Activated naive CD8-positive, alpha-beta T cell treated with anti-CD3 and anti-CD28 coated beads, Interleukin-2, amount 50 U/mL, for 24 hours (primary cell): ENCODE results near the gene KANSL1L.

Experiments
- ATAC-seq: fragments of 150-1000 bp; cut with Tn5 transposase; one replicate; pipeline ENCODE4 v1.10.0; 2021
- DNase-seq: peaks from one replicate; pipeline ENCODE4 v3.0.0; 2021
- H3K27ac Mint-ChIP-seq: one replicate; pipeline ENCODE4 v1.8.0; 2021; ENCODE audit warnings: mild to moderate bottlenecking, mixed read lengths
- H3K27me3 Mint-ChIP-seq: one replicate; pipeline ENCODE4 v1.8.0; 2021; ENCODE audit warnings: mixed read lengths
- H3K36me3 Mint-ChIP-seq: one replicate; pipeline ENCODE4 v1.8.0; 2021; ENCODE audit warnings: low read depth, mixed read lengths
- H3K4me1 Mint-ChIP-seq: one replicate; pipeline ENCODE4 v1.8.0; 2021; ENCODE audit warnings: mixed read lengths
- H3K4me3 Mint-ChIP-seq: one replicate; pipeline ENCODE4 v1.8.0; 2021; ENCODE audit warnings: mild to moderate bottlenecking, moderate library complexity, mixed read lengths
- H3K9me3 Mint-ChIP-seq: one replicate; pipeline ENCODE4 v1.8.0; 2021; ENCODE audit warnings: mixed read lengths

Gene KANSL1L

DNA sequence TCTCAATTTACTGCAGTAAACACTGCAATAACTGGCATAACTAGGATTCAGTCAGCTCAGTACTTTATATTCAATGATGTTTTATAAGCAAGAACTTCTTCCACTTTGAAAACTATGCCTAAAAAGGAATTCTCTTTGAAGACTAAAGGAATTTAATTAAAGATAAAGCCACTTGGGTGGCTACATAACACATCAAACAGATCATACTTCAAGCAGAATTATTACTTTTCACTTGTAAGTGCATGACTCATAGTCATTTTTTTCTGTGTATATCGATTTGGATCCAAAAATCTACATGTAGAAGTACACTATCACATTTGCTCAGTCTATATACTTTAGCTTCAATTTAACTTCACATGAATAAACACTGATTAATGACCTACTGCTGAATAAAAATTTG, 4.0 kb downstream of the KANSL1L start:
- no peak overlapping the region for H3K27ac Mint-ChIP-seq
- peaks cover 3% of the 10 kb centered on the region for H3K27me3 Mint-ChIP-seq
- ATAC-seq, result no peak
- H3K9me3 Mint-ChIP-seq, result no peaks in the 10 kb centered on the region
- DNase-seq, result no peak
- no peak overlapping the region for H3K4me3 Mint-ChIP-seq
- no peaks in the 10 kb centered on the region for H3K36me3 Mint-ChIP-seq
- H3K4me1 Mint-ChIP-seq, result peaks cover 58% of the 10 kb centered on the region

DNA sequence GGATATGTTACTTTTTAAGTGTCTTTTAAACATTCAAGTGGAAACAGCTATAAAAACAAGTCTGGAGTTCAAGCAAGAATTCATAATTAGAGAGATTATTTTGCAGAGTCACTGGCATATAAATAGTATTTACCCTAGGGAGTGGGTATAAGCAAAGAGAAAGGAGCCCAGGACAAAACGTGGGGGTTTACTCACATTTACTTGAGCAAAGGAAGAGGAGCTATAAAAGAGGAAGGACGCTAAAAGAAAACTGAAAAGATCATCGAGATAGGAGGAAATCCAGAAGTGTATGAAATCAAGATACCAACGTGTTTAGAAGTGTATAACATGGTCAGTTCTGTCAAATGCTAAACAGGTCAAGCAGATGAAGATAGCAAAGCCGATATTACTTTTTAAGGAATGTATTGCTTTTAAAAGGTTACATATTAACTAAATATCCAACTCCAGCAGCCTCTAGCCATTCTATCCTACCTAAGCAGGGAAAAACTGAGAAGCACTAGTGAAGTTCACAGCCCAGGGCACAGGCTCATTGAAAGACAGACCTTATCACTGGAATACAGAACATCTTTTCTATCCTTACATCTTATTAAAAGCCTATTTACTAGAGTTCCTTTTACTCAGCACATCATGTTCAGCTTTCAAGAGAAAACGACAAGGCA, 8.6 kb downstream of the KANSL1L start:
- no peak overlapping the region for H3K4me3 Mint-ChIP-seq
- H3K27me3 Mint-ChIP-seq, result no peaks in the 10 kb centered on the region
- H3K4me1 Mint-ChIP-seq, result peaks cover 24% of the 10 kb centered on the region
- no peak for DNase-seq
- H3K27ac Mint-ChIP-seq, result no peak overlapping the region
- H3K9me3 Mint-ChIP-seq, result no peaks in the 10 kb centered on the region
- ATAC-seq, result no peak
- peaks cover 2% of the 10 kb centered on the region for H3K36me3 Mint-ChIP-seq

DNA sequence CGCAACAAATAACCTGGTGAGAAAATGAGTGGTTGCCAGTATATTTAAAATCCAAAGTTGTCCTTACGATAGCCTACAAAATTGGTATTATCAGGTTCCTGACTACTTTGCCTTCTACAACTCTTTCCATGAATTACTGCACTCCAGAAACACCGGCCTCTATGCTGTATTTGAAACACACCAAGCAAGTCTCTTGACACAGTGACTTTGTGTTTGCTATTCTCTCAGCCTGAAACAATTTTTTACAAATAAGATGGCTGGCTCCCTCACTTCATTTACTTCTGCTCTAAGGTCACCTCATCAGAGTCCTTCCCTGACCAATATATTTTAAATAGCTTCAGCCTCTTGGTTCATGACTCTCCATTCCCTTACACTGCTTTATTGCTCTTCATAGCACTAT, 12.2 kb downstream of the KANSL1L start:
- Mint-ChIP-seq H3K27me3 (no peaks in the 10 kb centered on the region), H3K9me3 (no peaks in the 10 kb centered on the region), H3K4me1 (peaks cover 14% of the 10 kb centered on the region), H3K4me3 (no peak overlapping the region), H3K36me3 (peaks cover 5% of the 10 kb centered on the region), H3K27ac (no peak overlapping the region)
- ATAC-seq (no peak), DNase-seq (no peak)

DNA sequence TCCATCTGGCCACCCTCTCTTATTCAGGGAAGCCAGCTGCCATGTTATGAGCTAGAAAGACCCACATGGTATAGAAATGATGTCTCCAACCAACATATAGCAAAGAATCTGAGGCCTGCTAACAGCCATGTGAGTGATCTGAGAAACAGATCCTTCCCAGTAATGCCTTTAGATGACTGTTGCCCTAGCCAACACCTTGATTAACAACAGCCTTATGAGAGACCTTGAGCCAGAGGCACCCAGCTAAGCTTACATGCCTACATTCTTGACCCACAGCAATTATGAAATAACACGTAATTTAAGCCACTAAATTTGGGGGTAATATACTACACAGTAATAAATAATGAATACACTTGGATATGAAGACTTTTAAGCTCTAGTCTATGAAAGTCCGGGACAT, 13.0 kb downstream of the KANSL1L start:
- no peaks in the 10 kb centered on the region for H3K27me3 Mint-ChIP-seq
- peaks cover 12% of the 10 kb centered on the region for H3K4me1 Mint-ChIP-seq
- H3K9me3 Mint-ChIP-seq, result no peaks in the 10 kb centered on the region
- H3K36me3 Mint-ChIP-seq, result peaks cover 11% of the 10 kb centered on the region
- no peak overlapping the region for H3K27ac Mint-ChIP-seq
- no peak overlapping the region for H3K4me3 Mint-ChIP-seq
- ATAC-seq (no peak), DNase-seq (no peak)

DNA sequence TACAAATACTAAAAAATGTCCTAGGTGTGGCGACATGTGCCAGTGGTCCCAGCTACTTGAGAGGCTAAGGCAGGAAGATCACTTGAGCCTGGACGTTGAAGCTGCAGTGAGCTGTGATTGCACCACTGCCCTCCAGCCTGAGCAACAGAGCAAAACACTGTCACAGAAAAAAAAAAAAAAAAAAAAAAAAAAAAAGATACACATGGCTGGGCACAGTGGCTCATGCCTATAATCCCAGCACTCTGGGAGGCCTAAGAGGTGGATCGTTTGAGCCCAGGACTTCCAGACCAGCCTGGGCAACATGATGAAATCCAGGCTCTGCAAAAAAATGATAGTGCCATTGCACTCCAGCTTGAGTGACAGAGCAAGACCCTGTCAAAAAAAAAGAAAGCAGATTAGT, 13.7 kb downstream of the KANSL1L start:
- Mint-ChIP-seq H3K9me3 (no peaks in the 10 kb centered on the region), H3K4me1 (peaks cover 4% of the 10 kb centered on the region), H3K4me3 (no peak overlapping the region), H3K36me3 (peaks cover 11% of the 10 kb centered on the region), H3K27ac (no peak overlapping the region), H3K27me3 (no peaks in the 10 kb centered on the region)
- DNase-seq (no peak), ATAC-seq (no peak)

DNA sequence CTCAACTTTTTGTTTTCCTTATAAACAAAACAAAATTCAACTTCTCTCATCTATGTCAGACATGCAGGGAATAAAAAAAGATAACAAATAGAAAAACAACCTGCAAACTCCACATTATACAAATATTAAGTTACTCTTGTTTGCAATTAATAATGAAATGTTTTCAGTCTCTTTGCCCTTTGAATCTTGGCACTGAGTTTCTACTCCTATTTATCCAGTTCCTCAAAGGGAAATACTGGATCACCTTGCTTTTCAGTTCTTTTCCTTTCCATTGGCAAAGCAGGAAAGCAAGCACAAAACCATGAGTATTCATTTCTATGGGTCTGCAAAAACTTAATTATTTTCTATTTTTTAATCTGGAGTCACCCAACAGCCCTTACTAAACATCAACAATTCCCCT, 23.6 kb downstream of the KANSL1L start:
- H3K27ac Mint-ChIP-seq, result no peak overlapping the region
- ATAC-seq (no peak), DNase-seq (no peak)
- H3K36me3 Mint-ChIP-seq, result peaks cover 40% of the 10 kb centered on the region
- peaks cover 24% of the 10 kb centered on the region for H3K9me3 Mint-ChIP-seq
- H3K4me1 Mint-ChIP-seq, result no peaks in the 10 kb centered on the region
- no peaks in the 10 kb centered on the region for H3K27me3 Mint-ChIP-seq
- no peak overlapping the region for H3K4me3 Mint-ChIP-seq

DNA sequence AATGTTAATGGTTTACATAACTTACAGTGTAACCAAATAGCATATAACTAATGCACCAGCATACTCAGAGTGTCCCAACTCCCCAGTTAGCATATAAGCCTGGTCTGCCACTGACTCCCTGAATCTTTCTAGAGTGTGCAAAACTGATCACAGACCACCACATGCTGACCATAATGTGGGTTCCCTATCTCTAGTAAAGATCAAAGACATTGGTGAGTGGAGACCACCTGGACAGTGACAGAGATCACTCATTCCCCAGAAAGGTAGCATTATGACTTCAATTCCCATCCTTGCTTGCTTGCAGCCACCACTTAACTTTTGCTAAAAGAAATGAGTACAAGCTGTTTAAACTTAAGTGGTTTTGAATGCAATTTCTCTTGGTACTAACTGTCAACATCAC, 39.0 kb downstream of the KANSL1L start:
- Mint-ChIP-seq H3K9me3 (no peaks in the 10 kb centered on the region), H3K27ac (no peak overlapping the region), H3K36me3 (peaks cover 5% of the 10 kb centered on the region), H3K4me3 (no peak overlapping the region), H3K27me3 (no peaks in the 10 kb centered on the region), H3K4me1 (no peaks in the 10 kb centered on the region)
- ATAC-seq (no peak), DNase-seq (no peak)

GRCh38 chr2:210128961-210129360, 42.2 kb downstream of the KANSL1L start:
- Mint-ChIP-seq H3K36me3 (peaks cover 32% of the 10 kb centered on the region), H3K27me3 (no peaks in the 10 kb centered on the region), H3K4me3 (no peak overlapping the region), H3K9me3 (peaks cover 18% of the 10 kb centered on the region), H3K27ac (no peak overlapping the region), H3K4me1 (no peaks in the 10 kb centered on the region)
- no peak for ATAC-seq
- DNase-seq, result no peak

- peaks cover 2% of the 10 kb centered on the region for H3K4me1 Mint-ChIP-seq
- H3K4me3 Mint-ChIP-seq, result no peak overlapping the region
- peaks cover 46% of the 10 kb centered on the region for H3K36me3 Mint-ChIP-seq
- H3K27ac Mint-ChIP-seq, result no peak overlapping the region
- H3K9me3 Mint-ChIP-seq, result peaks cover 34% of the 10 kb centered on the region
- DNase-seq (no peak), ATAC-seq (no peak)
- no peaks in the 10 kb centered on the region for H3K27me3 Mint-ChIP-seq
These were observed 57.5 kb downstream of the KANSL1L start for GRCh38 chr2:210113614-210114235.

- ATAC-seq (no peak), DNase-seq (no peak)
- peaks cover 2% of the 10 kb centered on the region for H3K4me1 Mint-ChIP-seq
- H3K36me3 Mint-ChIP-seq, result peaks cover 44% of the 10 kb centered on the region
- no peak overlapping the region for H3K4me3 Mint-ChIP-seq
- H3K9me3 Mint-ChIP-seq, result peaks cover 34% of the 10 kb centered on the region
- H3K27me3 Mint-ChIP-seq, result no peaks in the 10 kb centered on the region
- no peak overlapping the region for H3K27ac Mint-ChIP-seq
These were observed 58.3 kb downstream of the KANSL1L start for GRCh38 chr2:210112871-210113270.

GRCh38 chr2:210099940-210100339, 71.3 kb downstream of the KANSL1L start:
- Mint-ChIP-seq H3K27me3 (no peaks in the 10 kb centered on the region), H3K9me3 (no peaks in the 10 kb centered on the region), H3K4me3 (no peak overlapping the region), H3K36me3 (peaks cover 8% of the 10 kb centered on the region), H3K4me1 (no peaks in the 10 kb centered on the region), H3K27ac (no peak overlapping the region)
- ATAC-seq (no peak), DNase-seq (no peak)

DNA sequence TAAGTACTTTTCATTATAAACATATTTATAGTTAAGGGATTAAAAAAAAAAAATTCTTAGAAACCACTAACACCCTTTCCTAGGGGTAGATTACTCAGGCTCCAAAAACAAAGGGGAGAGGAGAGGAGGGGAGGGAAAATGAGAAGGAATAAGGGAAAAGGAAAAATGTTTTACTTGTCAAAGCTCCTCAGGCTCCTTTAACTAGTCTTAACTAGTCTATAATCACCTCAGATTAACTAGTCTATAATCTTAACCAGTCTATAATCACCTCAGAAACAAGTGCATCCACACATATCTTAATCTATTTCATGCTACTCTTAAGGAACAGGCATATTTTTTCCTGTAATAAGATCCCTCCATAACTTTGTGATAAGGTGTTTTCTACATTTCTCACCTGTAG, 76.4 kb downstream of the KANSL1L start:
- no peak for DNase-seq
- Mint-ChIP-seq H3K36me3 (no peaks in the 10 kb centered on the region), H3K9me3 (no peaks in the 10 kb centered on the region), H3K4me1 (no peaks in the 10 kb centered on the region), H3K27me3 (no peaks in the 10 kb centered on the region), H3K4me3 (no peak overlapping the region), H3K27ac (no peak overlapping the region)
- ATAC-seq, result no peak

DNA sequence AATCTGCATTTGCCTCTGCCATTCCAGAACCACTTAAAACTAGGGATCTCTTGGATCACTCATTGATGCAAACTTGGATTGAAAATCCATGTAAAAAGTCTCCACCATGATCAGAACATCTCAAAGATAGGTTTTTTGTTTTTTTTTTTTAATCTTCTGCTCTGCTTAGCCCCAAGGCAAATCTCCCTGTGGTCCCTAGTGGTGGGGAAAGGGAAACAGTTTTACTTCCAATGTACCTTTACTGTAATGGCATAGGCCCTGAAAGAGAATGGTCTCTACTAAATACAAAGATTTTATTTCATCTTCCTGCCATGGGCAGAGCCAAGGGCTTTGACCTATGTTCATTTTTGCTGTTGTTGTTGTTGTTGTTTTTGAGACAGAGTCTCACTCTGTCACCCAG, 78.4 kb downstream of the KANSL1L start:
- no peak for DNase-seq
- no peaks in the 10 kb centered on the region for H3K36me3 Mint-ChIP-seq
- H3K4me3 Mint-ChIP-seq, result no peak overlapping the region
- no peak overlapping the region for H3K27ac Mint-ChIP-seq
- H3K4me1 Mint-ChIP-seq, result no peaks in the 10 kb centered on the region
- H3K27me3 Mint-ChIP-seq, result no peaks in the 10 kb centered on the region
- ATAC-seq, result no peak
- H3K9me3 Mint-ChIP-seq, result no peaks in the 10 kb centered on the region

- H3K27me3 Mint-ChIP-seq, result no peaks in the 10 kb centered on the region
- H3K4me3 Mint-ChIP-seq, result no peak overlapping the region
- DNase-seq (no peak), ATAC-seq (no peak)
- H3K9me3 Mint-ChIP-seq, result no peaks in the 10 kb centered on the region
- no peaks in the 10 kb centered on the region for H3K36me3 Mint-ChIP-seq
- H3K4me1 Mint-ChIP-seq, result no peaks in the 10 kb centered on the region
- no peak overlapping the region for H3K27ac Mint-ChIP-seq
These were observed 84.3 kb downstream of the KANSL1L start for GRCh38 chr2:210086930-210087329.

DNA sequence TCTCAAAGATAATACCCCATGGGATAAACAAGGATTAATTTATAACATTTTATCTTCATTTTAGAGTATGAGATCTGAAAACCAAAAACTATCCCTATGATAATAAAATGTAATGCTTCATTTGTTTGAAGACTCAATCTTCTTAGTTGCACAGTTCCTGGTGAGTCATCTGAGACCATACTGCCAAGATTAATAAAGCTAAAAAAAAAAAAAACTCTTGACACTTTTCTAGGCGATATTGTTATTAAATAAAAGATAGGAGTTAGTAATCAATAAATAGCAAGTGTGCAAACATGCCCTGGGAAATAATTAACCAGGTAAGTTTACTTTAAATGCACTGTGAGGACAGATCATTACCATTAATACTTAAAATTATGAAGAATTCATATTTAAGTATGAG, 84.9 kb downstream of the KANSL1L start:
- DNase-seq, result no peak
- H3K9me3 Mint-ChIP-seq, result no peaks in the 10 kb centered on the region

More for the DNA sequence above, 84.9 kb downstream of the KANSL1L start:
- Mint-ChIP-seq H3K4me1 (no peaks in the 10 kb centered on the region), H3K36me3 (no peaks in the 10 kb centered on the region), H3K4me3 (no peak overlapping the region), H3K27ac (no peak overlapping the region), H3K27me3 (no peaks in the 10 kb centered on the region)
- ATAC-seq, result no peak
